HG03025 (cell line): ENCODE results near the gene HS3ST3B1.
A peak's percentile ranks its signal among the peaks of the same experiment; 100 is the strongest.

Source experiments
- ATAC-seq: cut with Tn5 transposase; IDR thresholded peaks from one replicate; pipeline ENCODE4 v1.9.1; 2021; ENCODE audit warnings: mild to moderate bottlenecking, moderate library complexity; ENCODE audit not compliant: unreplicated experiment, low FRiP score

Gene HS3ST3B1

GRCh38 chr17:14302431-14303099 is 1.7 kb downstream of the HS3ST3B1 start:
- ATAC-seq: peak; percentile 29

- no peak for ATAC-seq
These were observed 2.7 kb downstream of the HS3ST3B1 start for GRCh38 chr17:14303343-14304221.

DNA sequence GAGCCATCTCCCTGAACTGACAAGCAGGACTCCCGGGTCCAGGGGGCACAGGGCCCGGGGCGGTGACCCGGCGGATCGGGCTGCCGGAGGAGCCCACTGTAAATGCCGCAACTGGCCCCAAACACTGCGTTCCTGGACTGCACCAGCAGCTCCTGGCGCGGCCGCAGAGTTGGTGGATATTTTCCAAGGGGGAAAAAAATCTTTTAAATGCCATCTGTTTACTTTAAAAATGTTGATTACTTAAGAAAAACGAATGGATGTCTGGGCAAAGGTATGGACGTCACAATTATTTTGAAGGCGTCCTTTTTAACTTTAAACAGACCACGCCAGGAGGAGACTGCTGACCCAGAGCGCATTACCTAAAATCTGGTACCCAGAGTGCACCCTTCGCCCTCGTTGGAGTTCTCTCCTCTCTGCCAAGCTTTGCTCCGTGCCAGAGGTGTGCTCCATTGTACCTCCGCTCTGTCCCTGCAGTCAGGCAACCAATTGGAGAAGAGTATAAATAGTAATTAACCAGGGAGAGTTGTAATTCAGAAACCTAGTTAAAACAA is 3.4 kb downstream of the HS3ST3B1 start:
- ATAC-seq: no peak

- no peak for ATAC-seq
These were observed 4.1 kb downstream of the HS3ST3B1 start for GRCh38 chr17:14304773-14305517.

DNA sequence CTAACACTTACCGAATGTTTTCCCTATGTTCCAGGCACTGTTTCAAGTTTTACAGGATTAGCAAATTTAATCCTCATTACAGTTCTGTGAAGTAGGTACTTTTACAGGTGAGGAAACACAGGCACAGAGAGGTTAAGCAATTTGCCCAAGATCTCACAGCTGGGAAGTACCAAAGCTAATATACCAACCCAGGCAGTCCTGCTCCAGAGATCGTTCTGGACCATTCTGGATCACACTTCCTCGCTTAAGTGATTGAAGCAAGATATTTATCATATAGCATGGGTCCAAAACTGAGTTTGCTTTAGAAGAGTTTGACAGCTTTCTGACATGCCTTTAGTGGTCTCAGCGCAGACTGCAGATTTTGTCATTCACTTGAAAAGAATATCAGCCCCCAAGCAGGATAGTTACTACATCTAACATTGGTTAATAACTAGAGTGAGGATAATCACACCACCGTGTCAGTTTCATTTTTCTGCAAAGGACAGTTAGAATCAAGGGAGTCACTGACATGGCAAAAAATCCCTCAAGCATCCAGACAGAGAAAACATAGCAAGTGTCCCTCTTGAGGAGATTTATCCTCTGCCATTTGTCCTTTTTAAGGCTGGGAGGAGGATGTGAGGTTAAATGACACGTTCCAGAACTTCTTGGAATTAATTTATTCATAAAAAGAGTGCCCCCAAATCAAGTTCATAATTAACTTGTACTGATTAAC is 5.1 kb downstream of the HS3ST3B1 start:
- ATAC-seq: no peak

GRCh38 chr17:14306596-14306995 is 5.7 kb downstream of the HS3ST3B1 start:
- no peak for ATAC-seq

DNA sequence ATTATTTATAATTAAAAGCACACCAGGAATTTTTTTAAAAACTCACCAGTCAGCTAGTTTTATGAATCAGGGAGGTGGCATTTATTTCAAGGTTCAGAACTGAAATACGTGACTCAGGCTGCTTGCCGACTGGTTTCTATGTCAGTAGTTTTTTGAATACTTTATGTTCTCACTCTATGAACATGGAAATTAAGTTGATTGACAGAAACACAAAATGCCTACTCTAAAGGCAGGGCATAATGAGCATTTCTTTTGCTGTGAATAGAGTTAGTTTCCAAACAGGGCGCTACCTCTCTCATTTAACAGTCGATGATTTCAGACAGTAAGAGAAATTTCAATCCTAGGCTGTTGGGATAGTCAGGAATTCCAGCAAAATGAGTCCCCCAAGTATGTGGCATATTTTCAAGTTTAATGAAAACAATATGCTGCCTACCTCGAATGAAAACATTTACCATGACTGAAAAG is 6.7 kb downstream of the HS3ST3B1 start:
- ATAC-seq: no peak

DNA sequence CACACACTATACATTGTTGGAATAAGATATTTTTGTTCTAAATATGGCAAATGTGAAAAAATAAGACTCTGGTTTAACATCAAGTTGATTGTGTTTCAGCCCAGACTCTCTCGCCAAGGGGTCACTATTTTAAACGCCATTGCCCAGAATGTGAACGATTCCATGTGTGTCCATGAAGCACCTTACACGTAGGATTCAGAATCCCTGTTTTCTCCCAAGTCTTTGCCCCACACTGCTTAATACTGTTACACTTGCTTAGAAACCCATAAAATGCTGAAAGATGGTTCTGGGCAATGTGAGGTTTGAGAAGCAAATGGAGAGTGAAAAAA is 7.7 kb downstream of the HS3ST3B1 start:
- ATAC-seq: no peak

GRCh38 chr17:14308965-14309879 is 8.3 kb downstream of the HS3ST3B1 start:
- peak; percentile 86 for ATAC-seq

GRCh38 chr17:14310101-14310500 is 9.2 kb downstream of the HS3ST3B1 start:
- no peak for ATAC-seq

- no peak for ATAC-seq
These were observed 9.7 kb downstream of the HS3ST3B1 start for GRCh38 chr17:14310605-14311004.

DNA sequence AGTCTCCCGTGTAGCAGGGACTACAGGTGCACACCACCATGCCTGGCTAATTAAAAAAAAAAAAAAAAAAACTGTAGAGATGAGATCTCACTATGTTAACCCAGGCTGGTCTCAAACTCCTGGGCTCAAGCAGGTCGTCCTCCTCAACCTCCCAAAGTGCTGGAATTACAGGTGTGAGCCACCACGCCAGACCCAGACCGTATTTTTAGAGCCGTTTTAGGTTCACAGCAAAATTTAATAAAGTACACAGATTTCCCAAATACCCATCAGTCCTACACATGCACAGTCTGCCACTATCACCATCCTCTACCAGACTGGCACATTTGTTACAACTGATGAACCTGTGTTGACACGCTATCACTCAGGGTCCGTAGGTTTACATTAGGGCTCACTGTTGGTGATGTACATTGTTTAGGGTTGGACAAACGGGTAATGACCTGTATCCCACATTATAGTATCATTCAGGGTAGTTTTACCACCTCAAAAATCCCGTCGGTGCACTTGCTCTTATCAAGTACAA is 10.4 kb downstream of the HS3ST3B1 start:
- ATAC-seq: no peak

DNA sequence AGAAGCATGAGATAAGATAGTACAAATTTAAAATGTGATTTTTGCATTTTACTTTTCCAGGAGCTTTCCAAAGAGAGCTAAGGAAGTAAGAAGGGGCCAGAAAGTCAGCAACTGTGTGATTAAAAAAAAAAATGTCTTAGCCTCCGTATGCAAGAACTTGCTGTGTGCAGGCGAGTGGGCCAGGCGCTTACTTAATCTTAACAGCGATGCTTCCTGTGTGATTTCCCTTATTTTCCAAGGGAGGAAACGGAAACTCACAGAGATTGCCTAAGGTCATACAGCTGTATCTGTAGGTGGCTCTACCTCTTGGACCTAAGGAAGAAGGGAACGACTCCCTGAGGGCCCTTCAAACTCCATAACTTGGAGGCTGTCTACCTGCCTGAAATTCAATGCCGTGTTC is 11.1 kb downstream of the HS3ST3B1 start:
- ATAC-seq: no peak

DNA sequence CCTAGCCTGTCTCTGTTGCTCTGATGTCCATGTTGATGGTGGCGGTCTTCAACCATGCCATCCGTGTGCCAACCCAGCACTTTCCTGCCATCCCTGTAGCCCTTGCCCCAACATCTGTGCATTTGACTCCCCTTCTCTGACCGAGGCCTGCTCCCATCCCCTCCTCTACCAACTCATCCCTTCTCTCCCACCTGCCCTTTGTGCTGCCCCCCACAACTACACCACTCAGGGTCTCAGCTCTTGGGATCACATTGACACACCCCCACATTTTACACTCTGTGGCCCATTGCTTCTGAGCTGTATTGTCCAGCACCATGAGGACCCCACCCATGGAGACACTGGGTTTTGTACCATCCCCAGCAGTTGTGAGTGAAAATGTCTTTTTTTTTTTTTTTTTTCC is 11.6 kb downstream of the HS3ST3B1 start:
- no peak for ATAC-seq

DNA sequence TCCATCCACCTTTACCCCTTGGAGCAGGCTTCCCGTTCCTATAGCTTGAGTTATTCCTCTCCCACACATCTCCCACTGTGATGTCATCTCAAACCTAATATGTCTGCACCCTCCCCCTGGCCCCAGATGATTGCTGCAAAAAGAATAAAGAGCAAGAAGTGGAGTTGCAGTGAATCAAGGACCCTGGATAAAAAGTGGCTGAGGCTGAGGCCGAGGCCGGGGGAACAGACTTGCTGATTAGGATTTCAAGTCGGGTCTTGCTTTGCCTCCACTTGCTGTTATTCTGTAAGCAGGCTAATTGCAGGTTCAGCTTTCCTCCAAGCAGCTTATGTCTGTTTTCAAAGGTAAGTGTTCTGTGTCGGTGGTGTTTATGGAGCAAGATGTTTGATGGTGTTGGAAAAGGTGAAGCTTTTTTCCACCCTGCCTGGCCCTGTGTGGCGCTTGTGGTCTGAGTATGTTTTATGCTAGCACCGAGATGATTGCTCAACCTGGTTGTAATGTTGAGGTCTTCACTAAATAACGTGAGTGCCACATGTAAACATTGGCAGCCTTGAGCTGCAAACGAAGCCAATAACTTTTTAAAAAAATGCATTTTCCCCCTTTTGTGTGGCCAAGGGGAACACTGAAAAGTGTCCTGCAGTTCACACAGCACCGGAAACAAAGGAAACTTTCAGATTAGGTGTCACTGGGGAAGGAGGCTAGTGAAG is 15.4 kb downstream of the HS3ST3B1 start:
- no peak for ATAC-seq

- no peak for ATAC-seq
These were observed 16.5 kb downstream of the HS3ST3B1 start for GRCh38 chr17:14317383-14317782.

DNA sequence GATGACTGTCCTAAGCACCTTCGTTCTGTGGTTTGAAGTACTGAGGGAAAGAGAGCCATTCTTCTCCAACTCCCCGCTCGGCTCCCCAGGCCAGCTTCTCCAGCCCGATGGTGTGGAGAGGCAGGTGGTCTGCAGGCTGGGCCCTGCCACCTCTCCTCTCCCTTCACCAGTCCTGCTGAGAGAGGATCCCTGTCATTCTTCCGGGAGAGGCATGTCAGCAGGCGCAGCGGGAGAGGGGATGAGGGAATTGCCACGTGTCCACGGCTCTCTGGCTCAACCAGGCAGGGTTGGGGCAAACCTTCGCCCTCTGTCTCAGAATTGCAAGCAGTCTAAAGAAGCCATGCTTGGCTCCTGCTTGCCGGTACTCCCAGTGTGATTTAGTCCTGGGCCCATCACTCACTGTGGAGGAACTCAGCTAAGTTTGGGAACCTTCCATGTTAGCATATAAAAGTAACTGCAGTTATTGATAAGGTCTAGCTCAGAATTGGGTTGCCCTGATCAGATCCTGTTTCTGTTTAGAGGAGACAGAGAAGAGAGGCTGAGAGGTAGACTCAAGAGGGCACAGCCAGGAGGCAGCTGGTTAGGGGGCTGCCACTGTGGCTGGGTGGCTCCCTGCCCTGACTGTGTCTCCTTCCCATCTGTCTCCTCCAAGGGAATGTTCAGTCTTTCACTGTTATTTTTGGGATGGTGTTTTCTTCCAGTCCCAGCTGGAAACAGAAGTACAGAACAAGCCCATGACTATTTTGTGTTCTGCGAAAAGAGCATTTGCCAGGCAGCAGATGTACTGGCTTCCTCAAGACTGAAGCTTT is 17.4 kb downstream of the HS3ST3B1 start:
- ATAC-seq: no peak

DNA sequence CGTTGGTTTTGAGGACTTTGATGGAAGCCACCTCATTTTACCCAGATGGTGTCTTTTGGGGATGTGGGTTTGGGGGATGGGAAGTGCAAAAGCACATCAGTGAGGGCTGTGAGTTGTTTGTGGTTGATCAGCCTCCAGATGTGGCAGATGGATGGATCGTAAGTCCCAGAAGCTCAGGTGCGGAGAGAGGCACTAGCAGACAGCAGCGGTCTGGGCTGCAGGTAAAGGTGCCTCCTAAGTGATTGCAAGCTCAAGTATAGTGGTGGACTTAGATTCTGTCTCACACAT is 18.0 kb downstream of the HS3ST3B1 start:
- no peak for ATAC-seq
